AG09309 (cell line): ENCODE results near the gene PYGL.
A peak's percentile ranks its signal among the peaks of the same experiment; 100 is the strongest.

Experiments
- DNase-seq: peaks from one replicate; pipeline ENCODE4 v3.0.0-alpha.2; 2010; ENCODE audit warnings: low read depth
- H3K4me3 ChIP-seq: 2 replicates; pipeline ENCODE4 v1.5.1; 2011; ENCODE audit warnings: mild to moderate bottlenecking, low read depth, low read length, moderate library complexity; ENCODE audit not compliant: control insufficient read depth
- TF ChIP-seq, protein P1 (sequence below): IDR thresholded peaks from 2 replicates; pipeline ENCODE4 v1.5.1; 2011; ENCODE audit warnings: mild to moderate bottlenecking, low read depth, low read length, inconsistent platforms; ENCODE audit not compliant: insufficient read depth, control insufficient read depth; ENCODE audit errors: missing control alignments

The PYGL gene

DNA sequence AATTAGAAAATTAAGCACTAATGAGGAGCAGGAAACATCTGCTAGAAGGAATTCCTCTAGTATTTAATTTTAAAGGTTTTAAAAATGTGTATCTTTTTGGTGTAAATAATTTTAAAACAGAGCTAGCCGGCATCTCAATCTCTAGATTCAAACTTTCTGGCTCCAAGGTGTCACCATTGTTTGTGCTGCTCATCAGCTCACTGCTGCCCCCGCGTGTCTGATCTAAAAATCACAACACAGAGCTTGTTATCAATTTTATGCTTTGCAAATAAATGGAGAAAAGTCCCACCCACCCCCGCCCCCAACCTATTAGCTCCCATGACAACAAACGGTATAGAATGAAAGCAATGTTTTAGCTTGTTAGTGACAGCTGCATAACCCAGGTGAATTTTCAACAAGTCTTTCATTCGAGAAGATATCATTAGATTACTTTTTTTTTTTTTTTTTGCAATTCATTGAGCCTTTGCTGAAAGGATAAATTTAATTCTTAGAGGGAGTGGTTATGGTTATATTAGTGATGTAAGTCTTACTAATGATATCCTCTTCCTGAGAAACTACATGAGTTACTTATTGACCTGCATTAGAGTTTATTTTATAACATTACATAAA, 83.7 kb downstream of the PYGL start:
- DNase-seq = peak; percentile 40
- TF ChIP-seq, protein P1, sequence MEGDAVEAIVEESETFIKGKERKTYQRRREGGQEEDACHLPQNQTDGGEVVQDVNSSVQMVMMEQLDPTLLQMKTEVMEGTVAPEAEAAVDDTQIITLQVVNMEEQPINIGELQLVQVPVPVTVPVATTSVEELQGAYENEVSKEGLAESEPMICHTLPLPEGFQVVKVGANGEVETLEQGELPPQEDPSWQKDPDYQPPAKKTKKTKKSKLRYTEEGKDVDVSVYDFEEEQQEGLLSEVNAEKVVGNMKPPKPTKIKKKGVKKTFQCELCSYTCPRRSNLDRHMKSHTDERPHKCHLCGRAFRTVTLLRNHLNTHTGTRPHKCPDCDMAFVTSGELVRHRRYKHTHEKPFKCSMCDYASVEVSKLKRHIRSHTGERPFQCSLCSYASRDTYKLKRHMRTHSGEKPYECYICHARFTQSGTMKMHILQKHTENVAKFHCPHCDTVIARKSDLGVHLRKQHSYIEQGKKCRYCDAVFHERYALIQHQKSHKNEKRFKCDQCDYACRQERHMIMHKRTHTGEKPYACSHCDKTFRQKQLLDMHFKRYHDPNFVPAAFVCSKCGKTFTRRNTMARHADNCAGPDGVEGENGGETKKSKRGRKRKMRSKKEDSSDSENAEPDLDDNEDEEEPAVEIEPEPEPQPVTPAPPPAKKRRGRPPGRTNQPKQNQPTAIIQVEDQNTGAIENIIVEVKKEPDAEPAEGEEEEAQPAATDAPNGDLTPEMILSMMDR = peak; percentile 69
- H3K4me3 ChIP-seq = peak overlapping the region; percentile 51

DNA sequence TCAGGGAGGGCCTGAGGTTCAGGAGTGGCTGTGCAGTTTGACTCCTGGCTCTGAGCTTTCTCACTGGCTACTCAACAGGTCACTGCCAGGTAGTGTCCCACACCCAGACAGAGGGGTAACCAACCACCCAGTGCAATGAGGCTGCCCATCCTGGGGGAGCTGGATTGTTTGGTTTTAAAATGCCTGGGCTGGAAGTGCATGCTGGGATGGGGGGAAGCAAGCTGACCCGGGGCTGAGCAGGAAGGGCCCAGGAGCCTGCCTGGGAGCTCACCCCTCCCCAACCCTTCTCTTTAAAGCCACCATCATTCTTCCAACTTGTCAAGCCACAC, 85.0 kb downstream of the PYGL start:
- no peak for DNase-seq
- peak overlapping the region; percentile 51; the same call in 1 of the 2 replicates for H3K4me3 ChIP-seq
- TF ChIP-seq, protein P1 = no peak

DNA sequence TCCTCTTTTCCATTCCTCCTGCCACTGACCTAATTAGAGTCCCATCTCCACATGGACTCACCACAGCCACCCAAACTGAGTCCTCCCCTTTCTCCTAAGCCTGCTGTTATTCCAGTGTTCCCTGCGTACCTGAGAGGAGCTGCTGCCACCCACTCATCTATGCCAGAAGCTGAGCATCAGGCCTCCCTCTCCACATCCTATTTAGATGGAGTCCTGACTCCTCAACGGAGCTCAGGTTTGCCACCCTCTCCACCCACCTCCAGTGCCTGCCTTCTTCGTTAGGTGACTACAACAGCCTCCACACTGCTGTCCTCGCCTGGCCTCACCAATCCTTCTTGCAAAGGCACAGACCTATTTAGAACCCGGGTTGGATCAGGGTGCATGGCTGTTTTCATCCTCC, 87.6 kb downstream of the PYGL start:
- TF ChIP-seq, protein P1 = no peak
- no peak for DNase-seq
- no peak overlapping the region for H3K4me3 ChIP-seq

DNA sequence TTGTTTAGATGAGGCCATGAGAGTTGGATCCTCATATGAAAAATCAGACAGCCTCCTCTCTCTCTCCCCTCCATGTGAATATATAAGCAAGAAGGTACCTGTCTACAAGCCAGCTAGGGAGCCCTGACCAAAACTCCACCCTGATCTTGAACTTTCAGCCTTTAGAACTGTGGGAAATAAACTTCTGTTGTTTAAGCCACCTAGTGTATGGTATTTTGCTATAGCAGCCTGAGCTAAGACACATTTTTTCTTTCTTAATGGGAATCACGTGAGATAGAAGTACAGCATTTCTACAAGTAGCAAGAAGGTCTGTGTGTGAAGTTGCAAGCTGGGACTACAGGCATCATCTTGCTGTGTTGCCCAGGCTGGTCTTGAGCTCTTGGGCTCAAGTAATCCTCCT, 88.7 kb downstream of the PYGL start:
- TF ChIP-seq, protein P1 = no peak
- no peak overlapping the region for H3K4me3 ChIP-seq
- no peak for DNase-seq
